NK-92 (cell line): ENCODE results near the gene BOK.

Experiments used
- DNase-seq: peaks from one replicate; lab custom pipeline; 2025; ENCODE audit not compliant: unreplicated experiment; lab: John Stamatoyannopoulos, UW

BOK gene

DNA sequence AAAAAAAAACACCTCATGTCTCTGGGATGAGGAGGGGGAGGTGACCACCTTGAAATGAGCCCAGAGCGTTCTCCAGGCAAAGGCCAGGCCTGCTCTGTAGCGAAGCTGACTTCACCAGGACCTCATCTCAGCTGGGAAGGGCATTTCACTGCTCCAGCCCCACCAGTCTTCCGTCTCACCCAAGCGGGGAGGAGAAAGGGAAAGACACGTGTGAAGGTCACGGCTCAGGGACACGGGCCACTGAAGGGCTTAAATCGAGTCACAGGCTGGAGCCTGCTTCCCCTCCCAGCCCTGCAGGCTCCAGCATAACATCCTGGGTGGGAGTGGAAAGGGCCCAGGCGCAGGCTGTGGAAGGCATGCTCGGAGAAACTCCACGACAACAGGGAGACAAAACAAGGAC, 60.3 kb downstream of the BOK start:
- DNase-seq = no peak

DNA sequence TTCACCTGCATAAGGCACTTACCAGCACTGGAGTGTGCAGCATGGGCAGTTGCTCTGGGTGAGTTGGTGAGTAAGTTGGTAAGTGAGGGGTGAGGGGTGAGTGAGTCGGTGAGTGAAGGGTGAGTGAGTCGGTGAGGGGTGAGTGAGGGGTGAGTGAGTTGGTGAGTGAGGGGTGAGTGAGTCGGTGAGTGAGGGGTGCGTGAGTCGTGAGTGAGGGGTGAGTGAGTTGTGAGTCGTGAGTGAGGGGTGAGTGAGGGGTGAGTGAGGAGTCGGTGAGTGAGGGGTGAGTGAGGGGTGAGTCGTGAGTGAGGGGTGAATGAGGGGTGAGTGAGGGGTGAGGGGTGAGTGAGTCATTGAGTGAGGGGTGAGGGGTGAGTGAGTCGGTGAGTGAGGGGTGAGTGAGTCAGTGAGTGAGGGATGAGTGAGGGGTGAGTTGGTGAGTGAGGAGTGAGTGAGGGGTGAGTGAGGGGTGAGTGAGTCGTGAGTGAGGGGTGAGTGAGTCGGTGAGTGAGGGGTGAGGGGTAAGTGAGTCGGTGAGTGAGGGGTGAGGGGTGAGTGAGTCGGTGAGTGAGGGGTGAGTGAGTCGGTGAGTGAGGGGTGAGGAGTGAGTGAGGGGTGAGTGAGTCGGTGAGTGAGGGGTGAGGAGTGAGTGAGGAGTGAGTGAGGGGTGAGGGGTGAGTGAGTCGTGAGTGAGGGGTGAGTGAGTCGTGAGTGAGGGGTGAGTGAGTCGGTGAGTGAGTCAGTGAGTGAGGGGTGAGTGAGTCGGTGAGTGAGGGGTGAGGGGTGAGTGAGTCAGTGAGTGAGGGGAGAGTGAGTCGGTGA, 61.3 kb downstream of the BOK start:
- DNase-seq = no peak

DNA sequence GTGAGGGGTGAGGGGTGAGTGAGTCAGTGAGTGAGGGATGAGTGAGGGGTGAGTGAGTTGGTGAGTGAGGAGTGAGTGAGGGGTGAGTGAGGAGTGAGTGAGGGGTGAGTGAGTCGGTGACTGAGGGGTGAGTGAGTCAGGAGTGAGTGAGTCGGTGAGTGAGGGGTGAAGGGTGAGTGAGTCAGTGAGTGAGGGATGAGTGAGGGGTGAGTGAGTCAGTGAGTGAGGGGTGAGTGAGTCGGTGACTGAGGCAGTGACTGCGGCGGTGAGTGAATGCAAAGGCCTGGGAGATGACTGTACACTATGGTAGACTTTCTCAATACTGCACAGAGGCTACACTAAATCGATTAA, 61.8 kb downstream of the BOK start:
- no peak for DNase-seq
